ENCODE results near the gene RGMA.

DNA sequence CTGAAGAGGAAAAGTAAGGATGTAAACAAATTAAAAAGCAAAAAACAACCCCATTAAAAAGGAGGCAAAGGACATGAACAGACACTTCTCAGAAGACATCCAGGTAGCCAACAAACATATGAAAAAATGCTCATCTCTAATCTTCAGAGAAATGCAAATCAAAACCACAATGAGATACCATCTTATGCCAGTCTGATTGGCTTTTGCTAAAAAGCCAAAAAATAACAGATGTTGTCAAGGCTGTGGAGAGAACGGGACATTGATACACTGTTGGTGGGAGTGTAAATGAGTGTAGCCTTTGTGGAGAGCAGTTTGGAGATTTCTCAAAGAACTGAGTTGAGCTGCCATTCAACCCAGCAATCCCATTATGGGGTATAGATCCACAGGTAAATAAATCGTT is 18.6 kb upstream of the RGMA start:
- TF ChIP-seq, protein P1, sequence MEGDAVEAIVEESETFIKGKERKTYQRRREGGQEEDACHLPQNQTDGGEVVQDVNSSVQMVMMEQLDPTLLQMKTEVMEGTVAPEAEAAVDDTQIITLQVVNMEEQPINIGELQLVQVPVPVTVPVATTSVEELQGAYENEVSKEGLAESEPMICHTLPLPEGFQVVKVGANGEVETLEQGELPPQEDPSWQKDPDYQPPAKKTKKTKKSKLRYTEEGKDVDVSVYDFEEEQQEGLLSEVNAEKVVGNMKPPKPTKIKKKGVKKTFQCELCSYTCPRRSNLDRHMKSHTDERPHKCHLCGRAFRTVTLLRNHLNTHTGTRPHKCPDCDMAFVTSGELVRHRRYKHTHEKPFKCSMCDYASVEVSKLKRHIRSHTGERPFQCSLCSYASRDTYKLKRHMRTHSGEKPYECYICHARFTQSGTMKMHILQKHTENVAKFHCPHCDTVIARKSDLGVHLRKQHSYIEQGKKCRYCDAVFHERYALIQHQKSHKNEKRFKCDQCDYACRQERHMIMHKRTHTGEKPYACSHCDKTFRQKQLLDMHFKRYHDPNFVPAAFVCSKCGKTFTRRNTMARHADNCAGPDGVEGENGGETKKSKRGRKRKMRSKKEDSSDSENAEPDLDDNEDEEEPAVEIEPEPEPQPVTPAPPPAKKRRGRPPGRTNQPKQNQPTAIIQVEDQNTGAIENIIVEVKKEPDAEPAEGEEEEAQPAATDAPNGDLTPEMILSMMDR (conservative IDR thresholded peaks at IDR 0.05), result no peak
- TF ChIP-seq EZH2 (IDR thresholded peaks at IDR 0.05; ENCODE audit: low read depth), result no peak

Measured in PC-9 (cell line).